ENCODE data around the gene GLIS1.

The GLIS1 gene

DNA sequence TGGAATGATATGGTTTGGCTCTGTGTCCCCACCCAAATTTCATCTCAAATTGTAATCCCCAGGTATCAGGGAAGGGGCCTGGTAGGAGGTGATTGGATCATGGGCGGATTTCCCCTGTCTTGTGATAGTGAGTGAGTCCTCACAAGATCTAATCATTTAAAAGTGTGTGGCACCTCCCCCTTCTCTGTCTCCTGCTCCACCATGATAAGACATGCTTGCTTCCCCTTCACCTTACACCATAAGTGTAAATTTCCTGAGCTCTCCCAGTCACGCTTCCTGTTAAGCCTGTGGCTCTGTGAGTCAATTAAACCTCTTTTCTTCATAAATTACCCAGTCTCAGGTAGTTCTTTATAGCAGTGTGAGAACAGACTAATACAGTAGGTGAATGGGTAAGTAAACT, 170.4 kb downstream of the GLIS1 start:
- Histone ChIP-seq H3K4me1 (ENCODE audit: insufficient read depth, low read length) (no peaks in the 10 kb centered on the region), H3K27ac (ENCODE audit: low read length) (no peak overlapping the region), H3K36me3 (ENCODE audit: insufficient read depth, low read length) (no peaks in the 10 kb centered on the region), H3K4me3 (ENCODE audit: low read depth in 1 of 2, low read length in 2 of 2) (no peak overlapping the region), H4K20me1 (ENCODE audit: insufficient read depth, low read length) (no peaks in the 10 kb centered on the region), H2AFZ (ENCODE audit: low read depth, low read length) (no peak overlapping the region), H3K9ac (ENCODE audit: low read depth, low read length) (no peak overlapping the region), H3K9me3 (ENCODE audit: insufficient read depth, low read length, severe bottlenecking) (no peaks in the 10 kb centered on the region), H3K79me2 (ENCODE audit: insufficient read depth, low read length) (no peaks in the 10 kb centered on the region), H3K4me2 (ENCODE audit: insufficient read depth, low read length) (no peak overlapping the region), H3K27me3 (ENCODE audit: insufficient read depth, low read length, poor library complexity) (peaks cover 34% of the 10 kb centered on the region)
- no peak for DNase-seq
- no peak for TF ChIP-seq EZH2 (IDR thresholded peaks at IDR 0.05; ENCODE audit: borderline replicate concordance, low read depth, low read length, severe bottlenecking)
- no peak for TF ChIP-seq CTCF (IDR thresholded peaks at IDR 0.05; ENCODE audit: borderline replicate concordance, extremely low read depth, low read length, poor library complexity, severe bottlenecking)
- ATAC-seq (ENCODE audit: insufficient read depth, low read depth), result no peak

GRCh38 chr1:53567851-53568250, 171.1 kb downstream of the GLIS1 start:
- Histone ChIP-seq H4K20me1 (ENCODE audit: insufficient read depth, low read length) (no peaks in the 10 kb centered on the region), H3K9me3 (ENCODE audit: insufficient read depth, low read length, severe bottlenecking) (no peaks in the 10 kb centered on the region), H3K9ac (ENCODE audit: low read depth, low read length) (no peak overlapping the region), H3K36me3 (ENCODE audit: insufficient read depth, low read length) (no peaks in the 10 kb centered on the region), H2AFZ (ENCODE audit: low read depth, low read length) (no peak overlapping the region), H3K79me2 (ENCODE audit: insufficient read depth, low read length) (no peaks in the 10 kb centered on the region), H3K27ac (ENCODE audit: low read length) (no peak overlapping the region), H3K27me3 (ENCODE audit: insufficient read depth, low read length, poor library complexity) (peaks cover 40% of the 10 kb centered on the region), H3K4me1 (ENCODE audit: insufficient read depth, low read length) (no peaks in the 10 kb centered on the region), H3K4me3 (ENCODE audit: low read depth in 1 of 2, low read length in 2 of 2) (no peak overlapping the region), H3K4me2 (ENCODE audit: insufficient read depth, low read length) (no peak overlapping the region)
- DNase-seq (no peak), ATAC-seq (ENCODE audit: insufficient read depth, low read depth) (no peak)
- TF ChIP-seq CTCF (IDR thresholded peaks at IDR 0.05; ENCODE audit: borderline replicate concordance, extremely low read depth, low read length, poor library complexity, severe bottlenecking), result no peak
- TF ChIP-seq EZH2 (IDR thresholded peaks at IDR 0.05; ENCODE audit: borderline replicate concordance, low read depth, low read length, severe bottlenecking), result no peak

GRCh38 chr1:53567450-53567849, 171.5 kb downstream of the GLIS1 start:
- TF ChIP-seq CTCF (IDR thresholded peaks at IDR 0.05; ENCODE audit: borderline replicate concordance, extremely low read depth, low read length, poor library complexity, severe bottlenecking), result no peak
- no peak for TF ChIP-seq EZH2 (IDR thresholded peaks at IDR 0.05; ENCODE audit: borderline replicate concordance, low read depth, low read length, severe bottlenecking)
- H4K20me1 ChIP-seq (ENCODE audit: insufficient read depth, low read length), result 0 out of 2 replicates have a peak, but pooled peaks cover 4% of the 10 kb centered on the region
- no peaks in the 10 kb centered on the region for H3K9me3 ChIP-seq (ENCODE audit: insufficient read depth, low read length, severe bottlenecking)
- no peak for ATAC-seq (ENCODE audit: insufficient read depth, low read depth)
- no peak for DNase-seq
- H3K27ac ChIP-seq (ENCODE audit: low read length), result no peak overlapping the region
- no peak overlapping the region for H3K9ac ChIP-seq (ENCODE audit: low read depth, low read length)
- H2AFZ ChIP-seq (ENCODE audit: low read depth, low read length), result no peak overlapping the region
- H3K4me2 ChIP-seq (ENCODE audit: insufficient read depth, low read length), result no peak overlapping the region
- no peaks in the 10 kb centered on the region for H3K79me2 ChIP-seq (ENCODE audit: insufficient read depth, low read length)
- H3K4me1 ChIP-seq (ENCODE audit: insufficient read depth, low read length), result no peaks in the 10 kb centered on the region
- peaks cover 40% of the 10 kb centered on the region for H3K27me3 ChIP-seq (ENCODE audit: insufficient read depth, low read length, poor library complexity)
- no peak overlapping the region for H3K4me3 ChIP-seq (ENCODE audit: low read depth in 1 of 2, low read length in 2 of 2)
- H3K36me3 ChIP-seq (ENCODE audit: insufficient read depth, low read length), result no peaks in the 10 kb centered on the region

DNA sequence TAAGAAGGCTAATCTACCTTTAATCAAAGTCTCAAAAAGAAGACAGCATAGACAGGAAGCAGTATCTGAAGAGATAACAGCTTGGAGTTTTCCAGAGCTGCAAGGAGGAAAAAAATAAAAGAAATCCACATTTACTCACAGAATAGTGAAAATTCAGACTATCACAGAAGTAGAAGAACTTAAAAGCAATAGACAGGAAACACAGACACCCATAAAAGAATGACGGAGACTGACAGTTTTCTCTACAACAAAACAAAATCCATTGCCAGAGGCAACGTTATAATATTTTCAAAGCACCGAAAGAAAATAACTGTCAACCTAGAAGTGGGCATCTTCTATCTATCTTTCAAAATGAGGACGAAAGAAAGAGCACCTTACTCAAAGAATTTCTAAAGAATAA, 175.4 kb downstream of the GLIS1 start:
- no peak overlapping the region for H3K4me2 ChIP-seq (ENCODE audit: insufficient read depth, low read length)
- no peaks in the 10 kb centered on the region for H3K4me1 ChIP-seq (ENCODE audit: insufficient read depth, low read length)
- no peaks in the 10 kb centered on the region for H3K36me3 ChIP-seq (ENCODE audit: insufficient read depth, low read length)
- DNase-seq (no peak), ATAC-seq (ENCODE audit: insufficient read depth, low read depth) (no peak)
- H4K20me1 ChIP-seq (ENCODE audit: insufficient read depth, low read length), result peaks cover 13% of the 10 kb centered on the region; the same call in 1 of the 2 replicates
- no peaks in the 10 kb centered on the region for H3K9me3 ChIP-seq (ENCODE audit: insufficient read depth, low read length, severe bottlenecking)
- H3K9ac ChIP-seq (ENCODE audit: low read depth, low read length), result no peak overlapping the region
- H3K79me2 ChIP-seq (ENCODE audit: insufficient read depth, low read length), result no peaks in the 10 kb centered on the region
- H3K4me3 ChIP-seq (ENCODE audit: low read depth in 1 of 2, low read length in 2 of 2), result no peak overlapping the region
- no peak overlapping the region for H3K27ac ChIP-seq (ENCODE audit: low read length)
- H2AFZ ChIP-seq (ENCODE audit: low read depth, low read length), result no peak overlapping the region
- peaks cover 40% of the 10 kb centered on the region for H3K27me3 ChIP-seq (ENCODE audit: insufficient read depth, low read length, poor library complexity)
- no peak for TF ChIP-seq EZH2 (IDR thresholded peaks at IDR 0.05; ENCODE audit: borderline replicate concordance, low read depth, low read length, severe bottlenecking)
- TF ChIP-seq CTCF (IDR thresholded peaks at IDR 0.05; ENCODE audit: borderline replicate concordance, extremely low read depth, low read length, poor library complexity, severe bottlenecking), result no peak

Data from DND-41 (cell line).